Panc1 (cell line): ENCODE measurements around the gene OTUB1.

Experiments
- POLR2AphosphoS5 ChIP-seq: IDR thresholded peaks from 2 replicates; pipeline ENCODE4 v1.6.1; 2012; ENCODE audit warnings: mild to moderate bottlenecking, low read depth, low read length, moderate library complexity
- SIN3A ChIP-seq: IDR thresholded peaks from 2 replicates; pipeline ENCODE4 v1.6.1; 2012; ENCODE audit warnings: low read depth, mild to moderate bottlenecking, low read length, moderate library complexity, borderline replicate concordance; ENCODE audit not compliant: insufficient read depth
- TF ChIP-seq, protein P1 (sequence below): fragments of 450-650 bp; IDR thresholded peaks from 2 replicates; pipeline ENCODE4 v1.5.1; 2017; ENCODE audit warnings: mild to moderate bottlenecking

DNA sequence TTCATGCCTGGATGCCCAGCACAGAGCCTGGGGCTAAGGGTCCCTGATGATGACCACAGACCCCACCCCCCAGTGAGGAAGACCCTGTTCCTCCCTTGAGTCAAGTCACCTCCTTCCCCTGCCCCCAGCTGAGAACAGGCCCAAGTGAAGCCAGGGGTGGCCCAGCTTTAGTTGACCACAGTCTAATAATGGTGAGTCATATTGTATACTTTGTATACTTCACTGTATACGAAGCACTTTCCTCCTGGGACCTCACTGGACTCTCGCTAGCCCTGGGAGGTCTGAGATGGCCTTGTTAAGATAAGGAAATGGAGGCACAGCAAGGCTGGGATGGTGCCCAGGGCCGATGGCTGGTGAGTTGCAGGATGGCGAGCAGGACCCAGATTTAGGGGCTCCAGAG is 45.8 kb downstream of the OTUB1 start:
- TF ChIP-seq, protein P1, sequence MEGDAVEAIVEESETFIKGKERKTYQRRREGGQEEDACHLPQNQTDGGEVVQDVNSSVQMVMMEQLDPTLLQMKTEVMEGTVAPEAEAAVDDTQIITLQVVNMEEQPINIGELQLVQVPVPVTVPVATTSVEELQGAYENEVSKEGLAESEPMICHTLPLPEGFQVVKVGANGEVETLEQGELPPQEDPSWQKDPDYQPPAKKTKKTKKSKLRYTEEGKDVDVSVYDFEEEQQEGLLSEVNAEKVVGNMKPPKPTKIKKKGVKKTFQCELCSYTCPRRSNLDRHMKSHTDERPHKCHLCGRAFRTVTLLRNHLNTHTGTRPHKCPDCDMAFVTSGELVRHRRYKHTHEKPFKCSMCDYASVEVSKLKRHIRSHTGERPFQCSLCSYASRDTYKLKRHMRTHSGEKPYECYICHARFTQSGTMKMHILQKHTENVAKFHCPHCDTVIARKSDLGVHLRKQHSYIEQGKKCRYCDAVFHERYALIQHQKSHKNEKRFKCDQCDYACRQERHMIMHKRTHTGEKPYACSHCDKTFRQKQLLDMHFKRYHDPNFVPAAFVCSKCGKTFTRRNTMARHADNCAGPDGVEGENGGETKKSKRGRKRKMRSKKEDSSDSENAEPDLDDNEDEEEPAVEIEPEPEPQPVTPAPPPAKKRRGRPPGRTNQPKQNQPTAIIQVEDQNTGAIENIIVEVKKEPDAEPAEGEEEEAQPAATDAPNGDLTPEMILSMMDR: no peak
- TF ChIP-seq POLR2AphosphoS5 (no peak), SIN3A (no peak)
